Measurements from ENCODE around the gene OGFRL1.

- TF ChIP-seq NFRKB (IDR thresholded peaks at IDR 0.05) (no peak), FOXM1 (IDR thresholded peaks at IDR 0.05; ENCODE audit: borderline replicate concordance) (no peak), SP1 (IDR thresholded peaks at IDR 0.05) (no peak), ARNT (IDR thresholded peaks at IDR 0.05) (no peak)
Measured at GRCh38 chr6:71250099-71250602, 38.5 kb upstream of the OGFRL1 start.
